H1 (cell line): ENCODE results near the gene ISG20L2. TPM values are rescaled to one million over a fixed set of nuclear protein-coding genes. Genes with fewer than 3 reads are reported as not detected.

Experiments used
- CTCF ChIA-PET: fragments of 300-600 bp; sonication (Branson Sonifier 250); formaldehyde crosslinking; loops from one replicate; lab custom pipeline; 2021; ENCODE audit not compliant: partially characterized antibody; lab: Charles Lee
- POLR2A ChIA-PET: fragments of 300-600 bp; sonication (Branson Sonifier 250); formaldehyde crosslinking; loops from one replicate; lab custom pipeline; 2021; ENCODE audit warnings: inconsistent platforms; ENCODE audit not compliant: partially characterized antibody; lab: Charles Lee
- DNase-seq, 2 experiments: peaks; one replicate each; pipeline versions ENCODE4 v3.0.0 to v3.0.0-alpha.2; 2010 to 2022; ENCODE audit warnings: low spot score in 2 of 2, low read depth in 1 of 2, mixed read lengths in 1 of 2
- FAIRE-seq: peaks from 2 replicates; lab custom pipeline; 2011; peaks lifted over from hg19 to GRCh38; lab: Jason Lieb, UNC
- H2AFZ ChIP-seq: 2 replicates; pipeline ENCODE4 v1.8.1; 2012; ENCODE audit warnings: low read length, inconsistent platforms
- H2AK5ac ChIP-seq: 2 replicates; pipeline ENCODE4 v1.6.1; 2013; ENCODE audit warnings: low read depth, low read length
- H2BK120ac ChIP-seq: replicated peaks from 2 replicates; pipeline ENCODE3; 2013; ENCODE audit warnings: low read depth, low read length, inconsistent platforms
- H2BK12ac ChIP-seq: 2 replicates; pipeline ENCODE4 v1.6.1; 2013; ENCODE audit warnings: low read depth, low read length
- H2BK15ac ChIP-seq: 2 replicates; pipeline ENCODE4 v1.6.1; 2013; ENCODE audit warnings: low read length
- H2BK20ac ChIP-seq: 2 replicates; pipeline ENCODE4 v1.6.1; 2013; ENCODE audit warnings: low read length
- H2BK5ac ChIP-seq: 2 replicates; pipeline ENCODE4 v1.6.1; 2013; ENCODE audit warnings: low read depth, low read length
- H3K14ac ChIP-seq: 2 replicates; pipeline ENCODE4 v1.6.1; 2013; ENCODE audit warnings: inconsistent platforms; ENCODE audit not compliant: insufficient read length
- H3K18ac ChIP-seq: 2 replicates; pipeline ENCODE4 v1.6.1; 2013; ENCODE audit warnings: low read length; ENCODE audit errors: extremely low read depth
- H3K23ac ChIP-seq: 2 replicates; pipeline ENCODE4 v1.6.1; 2013; ENCODE audit warnings: inconsistent platforms; ENCODE audit not compliant: insufficient read length
- H3K23me2 ChIP-seq: 2 replicates; pipeline ENCODE4 v1.6.1; 2013; ENCODE audit warnings: low read depth, low read length
- H3K27ac ChIP-seq: 2 replicates; pipeline ENCODE4 v1.6.1; 2011; ENCODE audit warnings: low read depth, low read length, inconsistent platforms
- H3K27me3 ChIP-seq, 4 experiments: replicated peaks in 1 of 4; 1 replicate in 1 of 4; 2 replicates in 3 of 4; pipeline versions ENCODE4 v1.6.1 to v1.8.1; 2011 to 2013; ENCODE audit warnings: low read length in 3 of 4, mild to moderate bottlenecking in 3 of 4, inconsistent platforms in 2 of 4, mixed read lengths in 2 of 4, moderate library complexity in 1 of 4; ENCODE audit not compliant: control insufficient read depth in 3 of 4, insufficient read depth in 3 of 4; ENCODE audit errors: extremely low read depth in 1 of 4
- H3K36me3 ChIP-seq, 4 experiments: 2 replicates each; pipeline versions ENCODE4 v1.6.1 to v1.8.1; 2011 to 2013; ENCODE audit warnings: mild to moderate bottlenecking in 4 of 4, low read length in 3 of 4, moderate library complexity in 2 of 4, control low read depth in 1 of 4, inconsistent platforms in 1 of 4; ENCODE audit not compliant: insufficient read depth in 4 of 4, control insufficient read depth in 2 of 4
- H3K4ac ChIP-seq: replicated peaks from 2 replicates; pipeline ENCODE3; 2013; ENCODE audit warnings: low read length, low read depth, mixed read lengths, inconsistent platforms; ENCODE audit not compliant: insufficient read length
- H3K4me1 ChIP-seq, 4 experiments: replicated peaks in 1 of 4; 1 replicate in 1 of 4; 2 replicates in 3 of 4; pipeline versions ENCODE4 v1.6.1 to v1.8.1; 2011 to 2013; ENCODE audit warnings: low read length in 3 of 4, inconsistent platforms in 2 of 4, mixed read lengths in 1 of 4; ENCODE audit not compliant: insufficient read depth in 4 of 4, control insufficient read depth in 3 of 4
- H3K4me2 ChIP-seq, 2 experiments: 2 replicates each; pipeline versions ENCODE4 v1.6.1 to v1.8.1; 2011 to 2013; ENCODE audit warnings: low read depth in 2 of 2, low read length in 2 of 2, control low read depth in 1 of 2, inconsistent platforms in 1 of 2, mild to moderate bottlenecking in 1 of 2; ENCODE audit not compliant: insufficient read depth in 1 of 2
- H3K4me3 ChIP-seq, 4 experiments: fragments of 200-600, 300-600 bp in 1 of 4; sonication (generic), shearing (Covaris generic), sonication (Bioruptor Twin) in 1 of 4; 2 replicates each; pipeline versions ENCODE4 v1.5.1 to v1.8.1; 2011 to 2016; ENCODE audit warnings: low read length in 4 of 4, low read depth in 3 of 4, control low read depth in 2 of 4, inconsistent platforms in 2 of 4, mild to moderate bottlenecking in 2 of 4, mixed read lengths in 1 of 4, moderate library complexity in 1 of 4; ENCODE audit not compliant: insufficient read depth in 2 of 4; ENCODE audit errors: extremely low read depth in 1 of 4
- H3K56ac ChIP-seq: replicated peaks from 2 replicates; pipeline ENCODE3; 2013; ENCODE audit warnings: low read depth, mild to moderate bottlenecking, mixed read lengths, low read length, inconsistent platforms; ENCODE audit not compliant: insufficient read length
- H3K79me1 ChIP-seq: 2 replicates; pipeline ENCODE4 v1.6.1; 2013; ENCODE audit warnings: low read depth, low read length, control low read depth
- H3K79me2 ChIP-seq, 2 experiments: 2 replicates each; pipeline versions ENCODE4 v1.6.1 to v1.8.1; 2012 to 2013; ENCODE audit warnings: low read length in 2 of 2, mild to moderate bottlenecking in 2 of 2, inconsistent platforms in 1 of 2; ENCODE audit not compliant: insufficient read depth in 2 of 2, control insufficient read depth in 1 of 2
- H3K9ac ChIP-seq, 4 experiments: replicated peaks in 1 of 4; 1 replicate in 1 of 4; 2 replicates in 3 of 4; pipeline versions ENCODE4 v1.6.1 to v1.8.1; 2011 to 2013; ENCODE audit warnings: low read depth in 3 of 4, low read length in 3 of 4, control low read depth in 2 of 4, mild to moderate bottlenecking in 2 of 4, moderate library complexity in 2 of 4, inconsistent platforms in 1 of 4; ENCODE audit errors: extremely low read depth in 1 of 4
- H3K9me3 ChIP-seq, 2 experiments: 2 replicates each; pipeline versions ENCODE4 v1.6.1 to v1.8.1; 2012 to 2013; ENCODE audit warnings: mild to moderate bottlenecking in 2 of 2, moderate library complexity in 2 of 2, control low read depth in 1 of 2, inconsistent platforms in 1 of 2, low read depth in 1 of 2, low read length in 1 of 2, mixed read lengths in 1 of 2; ENCODE audit not compliant: insufficient read depth in 2 of 2
- H4K20me1 ChIP-seq, 2 experiments: replicated peaks in 1 of 2; 2 replicates each; pipeline versions ENCODE3 to v1.8.1; 2011 to 2013; ENCODE audit warnings: inconsistent platforms in 2 of 2, low read length in 2 of 2, mild to moderate bottlenecking in 1 of 2; ENCODE audit not compliant: insufficient read depth in 2 of 2, control insufficient read depth in 1 of 2
- H4K5ac ChIP-seq: 2 replicates; pipeline ENCODE4 v1.6.1; 2013; ENCODE audit warnings: low read length, low read depth, mixed read lengths, inconsistent platforms; ENCODE audit not compliant: insufficient read length
- H4K8ac ChIP-seq: 2 replicates; pipeline ENCODE4 v1.8.0; 2013; ENCODE audit warnings: mild to moderate bottlenecking, moderate library complexity, low read length, inconsistent platforms; ENCODE audit not compliant: insufficient read depth; ENCODE audit errors: extremely low read depth
- H4K91ac ChIP-seq: replicated peaks from 2 replicates; pipeline ENCODE3; 2013; ENCODE audit warnings: low read length, mixed read lengths, inconsistent platforms; ENCODE audit not compliant: insufficient read length
- HDAC2 ChIP-seq, 2 experiments: fragments of 300-600 bp in 1 of 2; sonication (generic) in 1 of 2; IDR thresholded peaks; 2 replicates each; pipeline ENCODE4 v1.6.1; 2011 to 2012; ENCODE audit warnings: low read depth in 2 of 2, low read length in 2 of 2, mild to moderate bottlenecking in 2 of 2, moderate library complexity in 2 of 2, borderline replicate concordance in 1 of 2, inconsistent platforms in 1 of 2
- POLR2A ChIP-seq, 2 experiments: IDR thresholded peaks; 1 replicate in 1 of 2; 2 replicates in 1 of 2; pipeline ENCODE4 v1.6.1; 2011; ENCODE audit warnings: low read depth in 2 of 2, low read length in 2 of 2, mild to moderate bottlenecking in 2 of 2; ENCODE audit errors: control extremely low read depth in 1 of 2
- POLR2AphosphoS5 ChIP-seq: IDR thresholded peaks from 2 replicates; pipeline ENCODE4 v1.6.1; 2011; ENCODE audit warnings: low read depth, low read length
- RBBP5 ChIP-seq: IDR thresholded peaks from 2 replicates; pipeline ENCODE4 v1.7.1; 2012; ENCODE audit warnings: low read depth, mild to moderate bottlenecking, inconsistent platforms, low read length, moderate library complexity, borderline replicate concordance
- TBP ChIP-seq: IDR thresholded peaks from 2 replicates; pipeline ENCODE4 v1.6.1; 2011; ENCODE audit warnings: low read depth, low read length, improper control_type of control experiment
- TCF12 ChIP-seq: IDR thresholded peaks from 2 replicates; pipeline ENCODE4 v1.6.1; 2011; ENCODE audit warnings: low read depth, mild to moderate bottlenecking, low read length
- YY1 ChIP-seq: IDR thresholded peaks from 2 replicates; pipeline ENCODE4 v1.6.1; 2011; ENCODE audit warnings: low read depth, mild to moderate bottlenecking, low read length
- WGBS, 2 experiments: shearing (Covaris generic) in 1 of 2; methylation state at CpG; one replicate each; pipeline versions ENCODE4 v1.1.6 to v1.1.7; 2013 to 2015; ENCODE audit warnings: low lambda C conversion rate in 2 of 2, mixed read lengths in 2 of 2, inconsistent platforms in 1 of 2, low coverage in 1 of 2, missing lambda C conversion rate in 1 of 2; ENCODE audit not compliant: insufficient replicate concordance in 2 of 2, insufficient coverage in 1 of 2, insufficient read length in 1 of 2; ENCODE audit errors: extremely low coverage in 1 of 2, missing lambda C conversion rate in 1 of 2; 5-methylcytosine and 5-hydroxymethylcytosine counted together
- polyA plus RNA-seq, 7 experiments: library from polyadenylated mRNA; depleted of rRNA in 3 of 7; stranded (reverse) in 5 of 7; unstranded in 2 of 7; fragments of >200 nt in 5 of 7; fragments of 200-250 nt in 2 of 7; gene quantifications; 1 replicate in 5 of 7; 2 replicates in 1 of 7; 4 replicates in 1 of 7; pipeline versions ENCODE4 v1.2.1 to v1.2.3, GENCODE V29; 2011 to 2013; ENCODE audit warnings: missing spikeins in 2 of 7, mixed read lengths in 2 of 7
- total RNA-seq: library from RNA; stranded (reverse); fragmentation: NEBNext Ultra II Directional; extraction: Animal tissue kit (Norgen Biotek cat#: 25700); gene quantifications from 2 replicates; pipeline ENCODE4 v1.2.1, GENCODE V29; 2021
- TF ChIP-seq, protein P1 (sequence below): IDR thresholded peaks from 2 replicates; pipeline ENCODE4 v1.6.1; 2011; ENCODE audit warnings: low read length, improper control_type of control experiment
- TF ChIP-seq, protein P2 (sequence below): IDR thresholded peaks from 2 replicates; pipeline ENCODE4 v1.6.1; 2012; ENCODE audit warnings: inconsistent platforms

ISG20L2 gene
- total and polyA plus RNA-seq, 2 of the 8 experiments (the other 6 are each of a cell fraction or from before 2014, with no cell fraction given), result 47.5 to 53.0 TPM

DNA sequence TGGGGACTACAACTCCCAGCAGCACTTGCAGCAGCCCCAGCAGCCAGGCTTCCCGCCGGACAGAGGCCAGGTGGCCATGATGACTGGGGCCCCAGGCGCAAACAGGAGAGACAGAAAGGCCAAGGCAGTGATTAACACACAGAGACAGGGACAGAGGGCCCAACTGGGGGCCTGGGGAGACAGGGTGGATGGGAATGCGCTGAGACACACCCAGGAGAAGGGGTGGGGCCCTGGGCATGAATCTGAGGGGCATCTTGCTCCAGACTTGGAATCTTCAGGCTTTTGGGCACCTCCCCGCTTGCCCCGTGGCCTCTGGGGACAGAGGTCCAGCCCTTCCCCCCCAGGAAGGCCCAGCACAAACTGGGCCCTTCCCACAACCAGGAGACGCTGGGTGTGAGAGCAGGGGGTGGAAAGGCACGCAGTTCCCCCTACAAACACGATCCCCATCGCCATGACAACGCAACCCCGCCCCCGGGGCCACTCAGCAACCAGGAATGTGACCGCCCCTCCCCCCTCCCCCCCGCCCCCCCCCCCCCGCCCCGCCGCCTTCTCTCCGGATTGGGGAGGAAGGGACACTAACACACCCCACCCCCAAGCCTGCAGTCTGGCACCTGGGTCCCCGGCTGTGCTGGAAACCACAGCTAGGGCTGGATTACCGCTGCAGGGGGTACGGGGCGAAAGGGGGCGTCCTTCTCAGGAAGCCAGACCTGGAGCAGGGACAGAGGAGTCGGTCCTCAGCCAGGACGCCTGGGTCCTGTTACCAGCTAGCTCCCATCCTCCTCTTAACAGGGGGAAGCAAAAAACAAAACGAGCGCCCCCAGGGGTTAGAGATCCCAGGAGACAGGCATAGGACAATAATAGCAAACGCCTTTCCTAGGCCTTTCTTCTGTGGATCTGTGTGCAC, 18.4 kb upstream of the ISG20L2 start:
- CTCF ChIA-PET, result interaction anchor here (0.7 to 6.6 kb wide), 19 partner anchors 11 to 92 kb away, joined by 3 to 76 read pairs (median 4); partner anchors contain the start of genes ISG20L2, METTL25B and PRCC
- H3K9ac ChIP-seq, result peak overlapping the region; percentile 89 to 99 (median 94)
- peak in 1 of 2 experiments; percentile 91 for DNase-seq
- H4K91ac ChIP-seq, result peak overlapping the region; percentile 93
- no peak overlapping the region for H3K14ac ChIP-seq
- H3K4me1 ChIP-seq, result peaks cover 32 to 47% (median 33%) of the 10 kb centered on the region in 4 experiments
- peaks cover 15% of the 10 kb centered on the region for H3K79me1 ChIP-seq
- peaks cover 30 to 63% of the 10 kb centered on the region in 2 experiments for H3K79me2 ChIP-seq
- peaks cover 0 to 4% of the 10 kb centered on the region in 2 experiments for H4K20me1 ChIP-seq
- peaks cover 8% of the 10 kb centered on the region for H3K23me2 ChIP-seq
- peak overlapping the region; percentile 97; the same call in 1 of the 2 replicates for H4K8ac ChIP-seq
- H3K18ac ChIP-seq, result peak overlapping the region; percentile 97
- H2BK120ac ChIP-seq, result peak overlapping the region; percentile 73
- no peak overlapping the region for H2AFZ ChIP-seq
- POLR2A ChIA-PET, result interaction anchor here (0.8 to 10.7 kb wide), 15 partner anchors 10 to 113 kb away, joined by 3 to 214 read pairs (median 6); partner anchors contain the start of genes INSRR, ISG20L2, METTL25B and PRCC
- H2BK12ac ChIP-seq, result peak overlapping the region; percentile 98
- peak overlapping the region; percentile 82 for H4K5ac ChIP-seq
- peak overlapping the region; percentile 90 for H3K56ac ChIP-seq
- no peak for FAIRE-seq
- H3K23ac ChIP-seq, result no peak overlapping the region
- H2AK5ac ChIP-seq, result peak overlapping the region; percentile 79; the same call in 1 of the 2 replicates
- no peaks in the 10 kb centered on the region for H3K27me3 ChIP-seq
- peak overlapping the region; percentile 55 for H3K4ac ChIP-seq
- H3K36me3 ChIP-seq, result peaks cover 13 to 30% (median 14%) of the 10 kb centered on the region in 4 experiments; a peak in 6 of 8 replicates
- peak overlapping the region; percentile 34; the same call in 1 of the 2 replicates for H2BK20ac ChIP-seq
- H3K4me3 ChIP-seq, result peak overlapping the region; percentile 52 to 100 (median 64)
- no peaks in the 10 kb centered on the region for H3K9me3 ChIP-seq
- H2BK15ac ChIP-seq, result peak overlapping the region; percentile 40; the same call in 1 of the 2 replicates
- peak overlapping the region; percentile 98 to 99 for H3K4me2 ChIP-seq
- H3K27ac ChIP-seq, result peak overlapping the region; percentile 100
- peak overlapping the region; percentile 99 for H2BK5ac ChIP-seq
- WGBS, 2 experiments, result 0% methylated on average over 18 of the region's 29 CpGs; no CpG with 5 or more reads in 1 of the 2 experiments
- TF ChIP-seq YY1 (peak; percentile 84), POLR2AphosphoS5 (peak; percentile 88), POLR2A (IDR thresholded peaks at IDR 0.05; ENCODE audit: control extremely low read depth in 1 of 2, low read depth in 2 of 2, low read length in 2 of 2) (peak; percentile 82 to 89), TCF12 (peak; percentile 97), HDAC2 (IDR thresholded peaks at IDR 0.05; ENCODE audit: borderline replicate concordance in 1 of 2, low read depth in 2 of 2, low read length in 2 of 2) (peak; percentile 58 to 82; a peak in 1 of 4 replicates), TBP (peak; percentile 55), RBBP5 (0 out of 2 replicates have a peak, but pooled peaks have one; percentile 80)
- TF ChIP-seq, protein P1, sequence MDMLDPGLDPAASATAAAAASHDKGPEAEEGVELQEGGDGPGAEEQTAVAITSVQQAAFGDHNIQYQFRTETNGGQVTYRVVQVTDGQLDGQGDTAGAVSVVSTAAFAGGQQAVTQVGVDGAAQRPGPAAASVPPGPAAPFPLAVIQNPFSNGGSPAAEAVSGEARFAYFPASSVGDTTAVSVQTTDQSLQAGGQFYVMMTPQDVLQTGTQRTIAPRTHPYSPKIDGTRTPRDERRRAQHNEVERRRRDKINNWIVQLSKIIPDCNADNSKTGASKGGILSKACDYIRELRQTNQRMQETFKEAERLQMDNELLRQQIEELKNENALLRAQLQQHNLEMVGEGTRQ, result no peak
- TF ChIP-seq, protein P2, sequence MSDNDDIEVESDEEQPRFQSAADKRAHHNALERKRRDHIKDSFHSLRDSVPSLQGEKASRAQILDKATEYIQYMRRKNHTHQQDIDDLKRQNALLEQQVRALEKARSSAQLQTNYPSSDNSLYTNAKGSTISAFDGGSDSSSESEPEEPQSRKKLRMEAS, result peak; percentile 38
